ENCODE results near the gene ZNF780A.
A peak's percentile ranks its signal among the peaks of the same experiment; 100 is the strongest.

The ZNF780A gene

DNA sequence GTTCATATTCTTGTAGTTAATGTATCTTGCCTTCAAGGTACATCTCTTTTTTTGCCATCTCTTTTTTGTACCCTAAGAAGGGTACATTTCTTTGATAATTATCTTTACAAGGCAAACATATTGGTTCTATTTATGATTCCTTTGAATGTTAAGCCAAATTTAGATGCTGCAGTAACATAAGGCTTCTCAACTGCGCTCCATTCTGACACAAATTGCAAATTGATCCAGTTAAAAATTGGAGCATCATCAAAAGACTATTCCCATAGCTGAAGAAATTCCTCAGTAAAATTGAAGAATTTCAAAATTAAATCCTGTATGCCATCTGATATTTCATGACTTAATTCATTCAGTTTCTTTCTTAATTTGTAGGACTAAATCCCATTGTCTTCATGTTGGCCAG lies 2.7 kb upstream of the ZNF780A start:
- Histone ChIP-seq H3K27me3 (ENCODE audit: low read depth, low read length) (no peaks in the 10 kb centered on the region), H3K79me2 (ENCODE audit: low read length) (peaks cover 18% of the 10 kb centered on the region), H3K4me2 (ENCODE audit: low read length) (no peak overlapping the region), H3K27ac (ENCODE audit: low read length) (no peak overlapping the region), H3K4me1 (ENCODE audit: low read length) (peaks cover 12% of the 10 kb centered on the region), H3K4me3 (ENCODE audit: low read length) (no peak overlapping the region), H3K9ac (ENCODE audit: low read length) (no peak overlapping the region), H3K9me3 (ENCODE audit: insufficient read depth, low read length) (no peaks in the 10 kb centered on the region), H4K20me1 (ENCODE audit: insufficient read depth, low read length) (no peaks in the 10 kb centered on the region), H3K36me3 (replicated peaks; ENCODE audit: low read depth, low read length) (peaks cover 7% of the 10 kb centered on the region), H2AFZ (ENCODE audit: low read depth, low read length) (no peak overlapping the region)
- TF ChIP-seq CTCF (IDR thresholded peaks at IDR 0.05; ENCODE audit: low read depth, low read length), result no peak
- TF ChIP-seq EZH2phosphoT487 (IDR thresholded peaks at IDR 0.05; ENCODE audit: low read depth), result no peak

DNA sequence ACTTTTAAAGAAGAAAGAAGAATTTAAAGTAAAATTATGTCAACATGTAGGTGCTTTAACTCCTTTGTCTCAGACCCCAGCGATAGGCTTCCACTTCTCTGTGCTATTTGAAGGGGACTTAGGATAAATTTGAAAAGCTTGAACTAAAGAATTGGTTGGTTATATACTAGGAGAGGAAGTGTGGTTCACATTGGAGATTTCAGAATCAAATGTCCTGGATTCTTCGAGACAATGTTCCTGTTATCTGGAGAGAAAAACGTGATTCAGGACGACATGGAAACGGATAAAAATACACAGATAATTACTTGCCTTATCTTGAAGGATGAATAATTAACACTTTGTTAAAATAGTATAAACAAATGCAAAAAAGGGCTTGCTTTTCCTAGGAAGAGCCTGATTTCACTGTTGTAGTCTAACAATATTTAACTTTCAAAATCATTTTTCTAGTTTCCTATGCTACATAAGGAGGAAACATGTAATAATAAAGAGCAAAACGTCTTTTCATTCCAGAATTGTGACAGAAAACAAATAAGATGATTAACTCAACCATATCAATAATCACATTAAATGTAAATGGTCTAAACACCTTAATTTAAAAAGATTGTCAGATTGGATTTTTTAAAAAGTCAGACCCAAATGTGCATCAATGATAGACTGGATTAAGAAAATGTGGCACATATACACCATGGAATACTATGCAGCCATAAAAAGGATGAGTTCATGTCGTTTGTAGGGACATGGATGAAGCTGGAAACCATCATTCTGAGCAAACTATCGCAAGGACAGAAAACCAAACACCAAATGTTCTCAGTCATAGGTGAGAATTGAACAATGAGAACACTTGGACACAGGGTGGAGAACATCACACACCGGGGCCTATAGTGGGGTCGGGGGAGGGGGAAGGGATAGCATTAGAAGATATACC lies 724 bp upstream of the ZNF780A start:
- H3K9ac ChIP-seq (ENCODE audit: low read length), result peak overlapping the region; percentile 84
- H4K20me1 ChIP-seq (ENCODE audit: insufficient read depth, low read length), result no peaks in the 10 kb centered on the region
- H3K36me3 ChIP-seq (replicated peaks; ENCODE audit: low read depth, low read length), result peaks cover 13% of the 10 kb centered on the region
- H3K27ac ChIP-seq (ENCODE audit: low read length), result peak overlapping the region; percentile 24
- H3K4me1 ChIP-seq (ENCODE audit: low read length), result peaks cover 12% of the 10 kb centered on the region
- H3K27me3 ChIP-seq (ENCODE audit: low read depth, low read length), result no peaks in the 10 kb centered on the region
- H3K4me3 ChIP-seq (ENCODE audit: low read length), result peak overlapping the region; percentile 85
- H3K79me2 ChIP-seq (ENCODE audit: low read length), result peaks cover 28% of the 10 kb centered on the region
- H3K4me2 ChIP-seq (ENCODE audit: low read length), result peak overlapping the region; percentile 76
- TF ChIP-seq CTCF (IDR thresholded peaks at IDR 0.05; ENCODE audit: low read depth, low read length), result no peak
- no peak for TF ChIP-seq EZH2phosphoT487 (IDR thresholded peaks at IDR 0.05; ENCODE audit: low read depth)
- peak overlapping the region; percentile 99 for H2AFZ ChIP-seq (ENCODE audit: low read depth, low read length)
- no peaks in the 10 kb centered on the region for H3K9me3 ChIP-seq (ENCODE audit: insufficient read depth, low read length)

- H3K27me3 ChIP-seq (ENCODE audit: low read depth, low read length), result no peaks in the 10 kb centered on the region
- peak overlapping the region; percentile 76 for H3K4me2 ChIP-seq (ENCODE audit: low read length)
- no peak overlapping the region for H2AFZ ChIP-seq (ENCODE audit: low read depth, low read length)
- no peaks in the 10 kb centered on the region for H4K20me1 ChIP-seq (ENCODE audit: insufficient read depth, low read length)
- peak overlapping the region; percentile 85 for H3K4me3 ChIP-seq (ENCODE audit: low read length)
- no peak overlapping the region for H3K27ac ChIP-seq (ENCODE audit: low read length)
- peaks cover 13% of the 10 kb centered on the region for H3K36me3 ChIP-seq (replicated peaks; ENCODE audit: low read depth, low read length)
- TF ChIP-seq CTCF (IDR thresholded peaks at IDR 0.05; ENCODE audit: low read depth, low read length), result no peak
- H3K9ac ChIP-seq (ENCODE audit: low read length), result no peak overlapping the region
- peaks cover 12% of the 10 kb centered on the region for H3K4me1 ChIP-seq (ENCODE audit: low read length)
- no peaks in the 10 kb centered on the region for H3K9me3 ChIP-seq (ENCODE audit: insufficient read depth, low read length)
- peaks cover 35% of the 10 kb centered on the region for H3K79me2 ChIP-seq (ENCODE audit: low read length)
Observed at GRCh38 chr19:40089462-40089861, 1.3 kb downstream of the ZNF780A start.

DNA sequence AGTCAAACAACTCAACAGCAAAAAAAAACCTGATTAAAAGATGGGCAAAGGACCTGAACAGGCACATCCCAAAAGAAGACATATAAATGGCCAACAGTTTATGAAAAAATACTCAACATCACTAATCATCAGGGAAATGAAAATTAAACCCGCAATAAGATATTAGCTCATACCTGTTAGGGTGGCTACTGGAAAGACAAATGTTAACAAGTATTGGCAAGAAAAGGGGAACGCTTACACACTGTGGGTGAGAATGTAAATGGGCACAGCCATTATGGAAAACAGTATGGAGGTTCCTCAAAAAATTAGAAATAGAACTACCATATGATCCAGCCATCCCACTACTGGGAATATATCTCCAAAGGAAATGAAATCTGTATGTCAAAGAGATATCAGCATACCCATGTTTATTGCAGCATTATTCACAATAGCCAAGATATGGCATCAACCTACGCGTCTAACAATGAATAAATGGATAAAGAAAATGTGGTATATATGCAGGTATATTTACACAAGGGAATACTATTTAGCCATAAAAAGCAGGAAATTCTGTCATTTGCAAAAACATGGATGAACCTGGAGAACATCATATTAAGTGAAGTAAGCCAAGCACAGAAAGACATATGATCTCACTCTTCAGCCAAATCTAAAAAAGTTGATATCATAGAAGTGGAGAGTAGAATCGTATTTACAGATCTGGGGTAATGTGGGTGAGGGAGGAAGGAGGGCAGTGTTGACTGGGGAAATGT lies 2.3 kb downstream of the ZNF780A start:
- H3K27me3 ChIP-seq (ENCODE audit: low read depth, low read length), result no peaks in the 10 kb centered on the region
- H3K4me1 ChIP-seq (ENCODE audit: low read length), result peaks cover 12% of the 10 kb centered on the region
- peaks cover 17% of the 10 kb centered on the region for H3K36me3 ChIP-seq (replicated peaks; ENCODE audit: low read depth, low read length)
- H4K20me1 ChIP-seq (ENCODE audit: insufficient read depth, low read length), result no peaks in the 10 kb centered on the region
- H3K9me3 ChIP-seq (ENCODE audit: insufficient read depth, low read length), result no peaks in the 10 kb centered on the region
- no peak overlapping the region for H3K4me3 ChIP-seq (ENCODE audit: low read length)
- peaks cover 35% of the 10 kb centered on the region for H3K79me2 ChIP-seq (ENCODE audit: low read length)
- no peak overlapping the region for H3K4me2 ChIP-seq (ENCODE audit: low read length)
- H3K9ac ChIP-seq (ENCODE audit: low read length), result no peak overlapping the region
- TF ChIP-seq EZH2phosphoT487 (IDR thresholded peaks at IDR 0.05; ENCODE audit: low read depth) (no peak), CTCF (IDR thresholded peaks at IDR 0.05; ENCODE audit: low read depth, low read length) (no peak)
- H3K27ac ChIP-seq (ENCODE audit: low read length), result no peak overlapping the region
- no peak overlapping the region for H2AFZ ChIP-seq (ENCODE audit: low read depth, low read length)

All from OCI-LY3 (cell line).